Measurements from ENCODE around the gene CCDC134.
"Not testable (repeated sequence)": the region's sequence is repeated elsewhere in the genome, so short reads cannot be mapped to it uniquely, and the experiment has no call there.

Gene CCDC134

GRCh38 chr22:41826021-41826420 lies 25.5 kb downstream of the CCDC134 start:
- DNase-seq: no peak

DNA sequence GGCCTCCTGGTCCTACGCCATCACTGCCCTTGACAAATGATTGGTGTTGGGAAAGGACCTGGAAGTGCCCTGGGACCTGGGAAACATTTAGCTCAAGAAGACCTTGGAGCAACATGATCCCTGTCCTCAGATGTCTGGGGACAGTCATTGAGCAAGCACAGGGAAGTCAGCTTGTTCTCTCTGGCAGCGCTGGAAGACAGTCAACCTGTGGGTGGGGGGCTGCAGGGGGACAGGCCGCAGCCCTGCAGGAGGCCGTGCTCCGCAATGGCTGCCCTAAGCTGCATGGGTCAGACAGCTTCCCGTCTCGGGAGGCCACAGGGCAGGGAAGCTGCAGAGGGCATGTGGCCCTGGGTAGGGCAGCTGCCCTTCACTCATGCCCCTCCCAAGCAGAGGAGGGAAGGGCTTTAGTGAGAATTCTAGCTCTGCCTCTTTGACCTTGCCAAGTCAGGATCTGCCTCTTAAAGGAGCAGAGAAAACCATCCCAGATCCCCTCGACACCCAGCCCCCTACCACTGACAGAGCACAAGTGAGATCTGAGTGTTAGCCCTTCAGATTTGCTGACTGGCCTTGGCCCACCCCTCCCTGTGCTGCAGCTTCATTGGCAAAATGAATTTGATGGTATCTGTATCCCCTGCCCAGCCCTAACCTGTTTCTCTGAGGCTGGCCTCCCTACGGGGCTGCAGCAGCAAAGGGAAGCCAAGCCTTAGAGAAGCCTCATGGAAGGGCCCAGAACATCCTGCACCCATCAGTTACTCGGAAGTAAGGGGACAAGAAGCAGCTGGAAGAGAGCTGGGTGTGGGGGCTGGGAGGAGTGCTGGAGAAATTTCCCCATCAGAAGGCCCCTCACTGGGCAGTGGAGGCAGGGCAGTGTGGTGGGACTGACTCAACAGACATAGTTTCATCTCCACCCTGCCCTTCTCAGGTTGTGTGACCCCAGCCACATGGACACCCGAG lies 26.2 kb downstream of the CCDC134 start:
- DNase-seq: no peak

GRCh38 chr22:41827671-41828070 lies 27.2 kb downstream of the CCDC134 start:
- no peak for DNase-seq

DNA sequence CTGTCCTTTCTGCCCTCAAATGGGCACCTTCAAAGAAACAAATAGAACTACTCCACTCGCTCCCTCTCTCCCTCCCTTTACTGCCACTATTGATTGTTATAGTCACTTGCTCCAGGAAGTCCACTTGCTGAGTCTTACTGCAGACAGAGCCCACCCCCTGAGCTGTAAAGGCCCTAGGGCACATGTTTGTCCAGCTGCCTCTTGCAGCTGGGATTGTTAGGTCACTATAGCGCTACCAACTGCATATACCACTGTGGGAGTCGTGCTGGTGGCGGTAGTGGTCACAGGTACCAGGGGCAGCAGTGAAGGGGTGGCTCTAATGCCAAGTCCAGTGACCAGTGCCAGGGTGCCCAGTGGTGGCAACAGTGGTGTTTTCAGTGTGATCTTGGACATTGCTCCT lies 28.0 kb downstream of the CCDC134 start:
- no peak for DNase-seq

GRCh38 chr22:41830174-41830573 lies 29.7 kb downstream of the CCDC134 start:
- DNase-seq: no peak

- DNase-seq: no peak
Measured at GRCh38 chr22:41831383-41831782, 30.9 kb downstream of the CCDC134 start.

GRCh38 chr22:41831828-41832552 lies 31.5 kb downstream of the CCDC134 start:
- DNase-seq: no peak

GRCh38 chr22:41832553-41833368 lies 32.3 kb downstream of the CCDC134 start, which contains the start of gene SREBF2:
Gene SREBF2 (plus strand): TSS chr22:41833105. CDS start chr22:41833271, 166 bp downstream.
- peak; percentile 96 for DNase-seq

- DNase-seq: no peak
Measured at GRCh38 chr22:41833369-41834004, 33.0 kb downstream of the CCDC134 start.

- DNase-seq: no peak
Measured at GRCh38 chr22:41834005-41834944, 33.8 kb downstream of the CCDC134 start.

DNA sequence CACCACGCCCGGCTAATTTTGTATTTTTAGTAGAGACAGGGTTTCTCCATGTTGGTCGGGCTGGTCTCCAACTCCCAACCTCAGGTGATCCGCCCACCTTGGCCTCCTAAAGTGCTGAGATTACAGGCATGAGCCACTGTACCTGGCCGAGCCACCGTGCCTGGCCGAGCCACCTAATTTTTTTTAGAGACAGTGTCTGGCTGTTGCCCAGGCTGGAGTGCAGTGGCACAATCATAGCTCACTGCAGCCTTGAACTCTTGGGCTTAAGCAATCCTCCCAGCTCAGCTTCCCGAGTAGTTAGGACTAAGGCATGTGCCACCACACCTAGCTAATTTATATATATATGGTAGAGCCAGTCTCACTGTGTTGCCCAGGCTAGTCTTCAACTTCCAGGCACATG lies 35.0 kb downstream of the CCDC134 start:
- DNase-seq: not testable (repeated sequence)

- no peak for DNase-seq
Measured at GRCh38 chr22:41836551-41836950, 36.1 kb downstream of the CCDC134 start.

DNA sequence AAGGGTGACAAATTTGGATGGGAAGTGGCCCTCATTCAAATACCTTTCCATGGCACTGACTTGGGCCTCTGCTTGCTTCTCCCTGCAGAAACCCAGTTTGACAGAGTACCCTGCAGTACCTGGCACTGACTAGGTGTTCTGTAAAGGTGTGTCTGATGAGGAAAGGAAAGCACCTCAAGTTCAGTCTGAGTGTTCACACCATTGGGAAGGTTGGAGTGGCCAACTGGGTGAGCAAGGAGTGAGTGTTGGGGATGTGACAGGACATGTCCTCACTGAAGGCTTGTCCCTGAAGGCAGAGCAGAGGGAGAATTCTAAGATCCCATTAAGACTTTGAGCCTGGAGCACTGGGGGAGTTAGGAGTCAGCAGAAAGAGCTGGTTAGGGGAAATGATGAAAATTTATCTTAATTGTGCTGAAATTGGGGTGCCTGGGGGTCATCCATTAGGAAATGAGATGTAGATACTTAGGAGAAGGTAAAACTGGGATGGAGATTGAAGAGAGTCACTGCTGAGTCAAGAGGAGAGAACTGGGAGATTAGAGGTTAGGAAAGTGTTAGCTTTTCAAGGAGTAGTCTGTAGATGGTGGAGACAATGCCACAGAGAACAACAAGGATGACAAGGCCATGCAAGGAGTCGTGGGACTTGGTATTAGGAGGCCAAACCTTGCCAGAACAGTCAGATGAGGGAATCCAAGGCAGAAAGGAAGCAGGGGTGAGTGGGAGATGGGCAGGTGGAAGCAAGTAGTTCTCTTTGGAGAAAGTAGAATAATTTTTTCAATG lies 38.6 kb downstream of the CCDC134 start:
- no peak for DNase-seq

- DNase-seq: no peak
Measured at GRCh38 chr22:41840216-41840615, 39.7 kb downstream of the CCDC134 start.

GRCh38 chr22:41841085-41841712 lies 40.7 kb downstream of the CCDC134 start:
- no peak for DNase-seq

DNA sequence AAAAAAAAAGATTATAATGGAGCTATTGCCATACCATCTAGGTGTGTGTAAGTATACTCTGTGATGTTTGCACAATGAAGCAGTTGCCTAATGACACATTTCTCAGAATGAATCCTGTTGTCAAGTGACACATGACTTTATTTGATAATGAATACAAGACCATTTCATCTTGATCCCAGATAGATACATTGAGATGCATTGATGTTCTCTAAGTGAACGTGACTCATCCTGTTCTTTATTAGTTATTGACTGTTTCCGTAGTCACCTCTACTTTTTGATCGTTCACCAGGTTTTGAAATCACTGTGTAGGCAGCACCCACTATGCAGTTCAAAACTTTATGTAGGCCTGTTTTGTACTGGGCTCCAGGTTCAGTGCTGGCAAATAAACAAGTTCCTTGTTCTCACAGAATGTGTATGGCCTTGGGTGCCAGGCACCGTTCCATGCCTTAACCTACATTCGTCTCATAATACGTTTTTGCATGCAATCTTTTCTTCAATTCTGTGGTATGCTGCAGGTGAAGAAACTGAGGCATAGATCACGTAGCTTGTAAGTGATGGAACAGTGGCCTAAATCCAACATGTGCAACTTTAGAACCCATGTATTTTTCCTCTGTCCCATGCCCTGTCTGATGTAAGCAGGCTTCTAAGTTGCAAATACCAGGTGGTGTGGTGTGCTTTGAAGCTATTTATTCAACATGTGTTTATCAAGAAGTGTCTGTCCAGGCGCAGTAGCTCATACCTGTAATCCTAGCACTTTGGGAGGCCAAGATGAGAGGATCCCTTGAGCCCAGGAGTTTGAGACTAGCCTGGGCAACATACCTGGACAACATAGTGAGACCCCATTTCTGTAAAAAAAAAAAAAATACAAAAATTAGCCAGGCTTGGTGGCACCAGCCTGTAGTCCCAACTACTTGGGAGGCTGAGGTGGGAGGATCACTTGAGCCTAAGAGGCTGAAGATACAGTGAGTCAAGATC lies 42.8 kb downstream of the CCDC134 start:
- no peak for DNase-seq

DNA sequence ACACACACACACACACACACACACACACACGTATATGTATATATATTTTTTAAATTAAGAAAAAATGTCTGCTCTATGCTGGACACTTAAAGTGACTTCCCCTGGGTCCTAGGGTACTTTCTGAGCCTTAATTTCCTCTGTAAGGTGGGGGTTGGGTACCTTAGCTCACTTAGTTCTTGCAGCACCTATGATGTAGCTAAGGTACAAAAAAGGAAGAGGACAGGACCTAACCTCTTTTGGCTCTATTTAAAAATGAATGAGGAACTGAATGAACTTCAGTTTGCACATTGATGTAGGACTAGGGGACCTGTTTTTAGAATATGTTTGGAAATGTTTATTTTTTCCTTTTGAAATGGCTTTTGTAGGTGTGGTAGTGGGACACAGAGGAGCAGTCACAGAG lies 43.6 kb downstream of the CCDC134 start:
- DNase-seq: no peak

GRCh38 chr22:41844513-41844912 lies 44.0 kb downstream of the CCDC134 start:
- DNase-seq: no peak
